Neural crest cell (in vitro differentiated cells): ENCODE data around the gene SRRM4. TPM values are rescaled to one million over a fixed set of nuclear protein-coding genes. Genes with fewer than 3 reads are reported as not detected.

Experiments
- DNase-seq: peaks from one replicate; pipeline ENCODE4 v3.0.0; 2021; ENCODE audit warnings: low read depth, mixed read lengths, low spot score
- H3K27ac Mint-ChIP-seq: one replicate; pipeline ENCODE4 v1.8.0; 2021; ENCODE audit warnings: mild to moderate bottlenecking, mixed read lengths; ENCODE audit not compliant: unreplicated experiment
- H3K27me3 Mint-ChIP-seq: 2 replicates; pipeline ENCODE4 v1.8.0; 2021; ENCODE audit warnings: low read depth, mild to moderate bottlenecking, mixed read lengths
- H3K36me3 Mint-ChIP-seq: 2 replicates; pipeline ENCODE4 v1.8.0; 2021; ENCODE audit warnings: low read depth, mild to moderate bottlenecking, mixed read lengths
- H3K4me1 Mint-ChIP-seq: 2 replicates; pipeline ENCODE4 v1.8.0; 2021; ENCODE audit warnings: mixed read lengths
- H3K4me3 Mint-ChIP-seq: one replicate; pipeline ENCODE4 v1.8.0; 2021; ENCODE audit warnings: mild to moderate bottlenecking, mixed read lengths
- H3K9me3 Mint-ChIP-seq: 2 replicates; pipeline ENCODE4 v1.8.0; 2021; ENCODE audit warnings: mixed read lengths
- total RNA-seq: library from RNA; stranded (reverse); gene quantifications from 2 replicates; pipeline ENCODE4 v1.2.1, GENCODE V29; 2021
- TF ChIP-seq, protein P1 (sequence below): fragments of 200-600 bp; sonication (generic); conservative IDR thresholded peaks from 2 replicates; pipeline ENCODE4 v1.5.0; 2021; ENCODE audit warnings: antibody characterized with exemption, mild to moderate bottlenecking

SRRM4 gene
- total RNA-seq, 1 donor from 2014 or later, result 10.8 TPM

DNA sequence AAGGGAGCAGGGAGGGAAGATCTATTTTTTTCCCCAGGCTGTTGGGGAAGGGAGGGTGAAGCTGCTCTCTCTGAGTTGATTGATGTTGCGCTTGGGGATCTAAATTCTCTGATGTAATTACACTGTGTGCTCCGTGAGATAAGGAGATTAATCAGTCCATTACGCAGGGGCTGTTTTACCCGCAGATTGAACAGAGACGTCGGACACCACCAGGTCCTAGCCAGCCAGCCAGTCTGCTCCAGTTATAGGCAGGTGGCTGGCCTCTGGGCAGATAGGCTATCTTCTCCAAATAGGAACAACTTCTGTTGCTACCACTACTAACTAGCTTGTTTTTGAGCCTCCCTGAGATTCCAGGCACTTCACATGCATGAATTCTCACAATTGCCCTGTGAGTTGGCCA lies 91.1 kb downstream of the SRRM4 start:
- no peaks in the 10 kb centered on the region for H3K9me3 Mint-ChIP-seq
- peaks cover 3% of the 10 kb centered on the region for H3K27me3 Mint-ChIP-seq
- H3K4me3 Mint-ChIP-seq, result no peak overlapping the region
- H3K4me1 Mint-ChIP-seq, result no peaks in the 10 kb centered on the region
- TF ChIP-seq, protein P1, sequence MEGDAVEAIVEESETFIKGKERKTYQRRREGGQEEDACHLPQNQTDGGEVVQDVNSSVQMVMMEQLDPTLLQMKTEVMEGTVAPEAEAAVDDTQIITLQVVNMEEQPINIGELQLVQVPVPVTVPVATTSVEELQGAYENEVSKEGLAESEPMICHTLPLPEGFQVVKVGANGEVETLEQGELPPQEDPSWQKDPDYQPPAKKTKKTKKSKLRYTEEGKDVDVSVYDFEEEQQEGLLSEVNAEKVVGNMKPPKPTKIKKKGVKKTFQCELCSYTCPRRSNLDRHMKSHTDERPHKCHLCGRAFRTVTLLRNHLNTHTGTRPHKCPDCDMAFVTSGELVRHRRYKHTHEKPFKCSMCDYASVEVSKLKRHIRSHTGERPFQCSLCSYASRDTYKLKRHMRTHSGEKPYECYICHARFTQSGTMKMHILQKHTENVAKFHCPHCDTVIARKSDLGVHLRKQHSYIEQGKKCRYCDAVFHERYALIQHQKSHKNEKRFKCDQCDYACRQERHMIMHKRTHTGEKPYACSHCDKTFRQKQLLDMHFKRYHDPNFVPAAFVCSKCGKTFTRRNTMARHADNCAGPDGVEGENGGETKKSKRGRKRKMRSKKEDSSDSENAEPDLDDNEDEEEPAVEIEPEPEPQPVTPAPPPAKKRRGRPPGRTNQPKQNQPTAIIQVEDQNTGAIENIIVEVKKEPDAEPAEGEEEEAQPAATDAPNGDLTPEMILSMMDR, result no peak
- no peak for DNase-seq
- no peak overlapping the region for H3K27ac Mint-ChIP-seq
- H3K36me3 Mint-ChIP-seq, result no peaks in the 10 kb centered on the region

DNA sequence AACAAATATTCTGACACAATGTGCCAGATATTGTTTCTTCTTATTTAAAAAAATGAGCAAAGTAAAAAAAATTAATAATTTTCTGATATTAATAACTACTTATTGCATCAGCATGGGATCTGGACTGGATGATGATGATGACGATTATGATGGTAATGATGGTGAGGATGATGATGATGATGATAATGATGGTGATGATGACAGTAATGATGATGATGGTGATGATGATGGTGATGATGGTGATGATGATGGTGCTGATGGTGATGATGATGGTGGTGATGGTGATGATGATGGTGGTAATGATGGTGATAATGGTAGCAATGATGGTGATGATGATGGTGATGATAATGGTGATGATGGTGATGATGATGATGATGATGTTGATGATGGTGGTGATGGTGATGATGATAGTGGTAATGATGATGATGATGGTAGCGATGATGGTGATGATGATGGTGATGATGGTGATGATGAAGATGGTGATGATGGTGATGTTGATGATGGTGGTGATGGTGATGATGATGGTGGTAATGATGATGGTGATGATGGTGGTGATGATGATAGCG lies 94.0 kb downstream of the SRRM4 start:
- Mint-ChIP-seq H3K27ac (no peak overlapping the region), H3K4me1 (no peaks in the 10 kb centered on the region), H3K36me3 (no peaks in the 10 kb centered on the region), H3K27me3 (peaks cover 6% of the 10 kb centered on the region), H3K4me3 (no peak overlapping the region), H3K9me3 (no peaks in the 10 kb centered on the region)
- no peak for DNase-seq
- TF ChIP-seq, protein P1, result no peak

DNA sequence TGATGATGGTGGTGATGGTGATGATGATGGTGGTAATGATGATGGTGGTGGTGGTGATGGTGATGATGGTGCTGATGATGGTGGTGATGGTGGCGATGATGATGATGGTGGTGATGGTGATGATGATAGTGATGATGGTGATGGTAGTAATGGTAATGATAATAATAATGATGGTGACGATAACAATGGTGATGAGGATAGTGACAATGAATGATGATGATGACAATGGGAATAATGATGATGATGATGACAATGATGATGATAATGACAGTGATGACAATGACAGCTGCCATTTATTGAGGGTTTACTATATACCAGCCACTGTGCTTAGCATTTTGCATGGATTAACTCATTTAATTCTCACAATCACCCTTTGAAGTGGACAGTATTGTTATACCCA lies 94.6 kb downstream of the SRRM4 start:
- TF ChIP-seq, protein P1, result no peak
- Mint-ChIP-seq H3K27me3 (peaks cover 6% of the 10 kb centered on the region), H3K4me3 (no peak overlapping the region), H3K27ac (no peak overlapping the region), H3K36me3 (no peaks in the 10 kb centered on the region), H3K4me1 (peaks cover 3% of the 10 kb centered on the region), H3K9me3 (no peaks in the 10 kb centered on the region)
- no peak for DNase-seq

DNA sequence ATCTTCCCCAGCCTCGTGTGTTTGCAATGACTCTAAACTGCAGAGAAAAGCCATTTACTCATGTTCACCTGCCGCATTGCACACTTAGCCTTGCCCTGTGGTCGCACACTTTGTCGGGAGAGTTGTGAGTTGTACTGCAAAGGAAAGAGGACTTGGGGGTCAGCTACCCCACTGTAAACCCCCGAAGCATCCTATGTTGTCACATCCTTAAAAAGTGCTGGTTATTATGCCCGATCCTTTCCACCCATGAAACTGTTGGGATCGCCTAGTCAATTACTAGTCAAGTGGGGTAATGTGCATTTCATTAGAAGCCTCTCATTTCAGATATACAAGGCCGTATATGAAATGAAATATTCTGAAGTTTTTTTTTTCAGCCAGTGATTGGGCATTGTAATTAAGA lies 98.2 kb downstream of the SRRM4 start:
- H3K27ac Mint-ChIP-seq, result no peak overlapping the region
- H3K27me3 Mint-ChIP-seq, result peaks cover 14% of the 10 kb centered on the region
- H3K9me3 Mint-ChIP-seq, result no peaks in the 10 kb centered on the region

DNA sequence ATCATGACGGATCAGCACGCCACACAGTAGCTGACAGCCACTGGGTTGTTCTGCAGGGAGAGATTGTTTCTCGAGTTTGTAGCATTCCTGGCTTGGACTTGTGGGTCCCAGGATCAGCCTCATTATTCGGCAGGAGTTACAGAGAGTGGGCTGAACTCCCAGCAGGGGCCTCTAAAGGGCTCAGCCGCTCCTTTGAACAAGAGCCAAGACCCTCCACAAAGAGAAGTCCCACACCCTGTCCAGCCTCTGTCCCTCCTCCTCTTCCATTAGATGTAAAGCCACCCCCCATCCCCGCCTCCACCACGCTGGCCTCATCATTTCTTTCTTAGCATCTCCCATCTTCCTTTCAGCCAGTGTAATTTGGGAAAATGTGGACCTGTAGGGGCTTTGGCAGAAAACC lies 100.7 kb downstream of the SRRM4 start:
- Mint-ChIP-seq H3K4me3 (no peak overlapping the region), H3K27me3 (peaks cover 17% of the 10 kb centered on the region), H3K27ac (no peak overlapping the region), H3K36me3 (no peaks in the 10 kb centered on the region), H3K4me1 (peaks cover 22% of the 10 kb centered on the region), H3K9me3 (no peaks in the 10 kb centered on the region)
- TF ChIP-seq, protein P1, result no peak
- no peak for DNase-seq

More for the DNA sequence above, 98.2 kb downstream of the SRRM4 start:
- no peak for DNase-seq
- H3K4me1 Mint-ChIP-seq, result peaks cover 22% of the 10 kb centered on the region
- H3K4me3 Mint-ChIP-seq, result no peak overlapping the region
- TF ChIP-seq, protein P1, result no peak
- no peaks in the 10 kb centered on the region for H3K36me3 Mint-ChIP-seq

DNA sequence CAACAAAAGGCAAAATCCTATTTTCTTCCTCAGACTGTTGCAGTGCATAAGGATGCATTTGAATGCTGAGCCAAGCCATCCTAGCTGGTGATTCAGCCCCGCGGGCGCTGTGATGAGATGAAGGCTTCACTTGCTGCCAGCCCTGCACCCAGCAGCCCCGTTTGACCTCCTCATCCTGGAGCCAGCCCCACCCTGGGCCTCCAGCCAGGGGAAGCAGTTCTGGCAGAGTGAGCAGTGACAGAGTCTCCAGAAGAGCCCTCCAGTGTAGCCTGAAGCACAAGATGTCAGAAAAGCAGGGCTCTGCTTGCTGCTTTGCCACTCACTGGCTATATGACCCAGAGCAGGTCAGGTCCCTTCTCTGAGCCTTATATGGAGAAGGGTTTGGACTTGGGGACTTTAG lies 101.2 kb downstream of the SRRM4 start:
- H3K27ac Mint-ChIP-seq, result no peak overlapping the region
- no peak overlapping the region for H3K4me3 Mint-ChIP-seq
- H3K4me1 Mint-ChIP-seq, result peaks cover 22% of the 10 kb centered on the region
- TF ChIP-seq, protein P1, result no peak
- H3K9me3 Mint-ChIP-seq, result no peaks in the 10 kb centered on the region
- H3K36me3 Mint-ChIP-seq, result no peaks in the 10 kb centered on the region
- no peak for DNase-seq
- H3K27me3 Mint-ChIP-seq, result peaks cover 17% of the 10 kb centered on the region
